ENCODE measurements around the gene DENND4B. TPM values are rescaled to one million over a fixed set of nuclear protein-coding genes. Genes with fewer than 3 reads are reported as not detected.

DENND4B gene
- total and polyA plus RNA-seq, 2 of the 4 experiments (the other 2 are of a cell fraction): 1.8 to 25.2 TPM

- peaks cover 18% of the 10 kb centered on the region for H3K4me1 ChIP-seq (ENCODE audit: control insufficient read depth, insufficient read depth, low read length)
- in situ Hi-C loops (cut with MboI; ENCODE audit: low sequenced_read_pairs) (loop anchor here (25.0 kb wide), 1 partner anchor 422 kb away; the partner anchor contains the start of genes S100A3, S100A4, S100A5 and S100A6), intact Hi-C loops (cut with micrococcal nuclease) (no loop called here), dilution Hi-C loops (cut with HindIII; ENCODE audit: low sequenced_read_pairs, unreplicated experiment) (no loop called here)
- H3K23ac ChIP-seq (ENCODE audit: low read depth, low read length): no peak overlapping the region
- DNase-seq (no peak), ATAC-seq (ENCODE audit: low read depth) (no peak)
- H3K27ac ChIP-seq (ENCODE audit: insufficient read depth, low read length): no peak overlapping the region; the same call in 1 of the 2 replicates
- H3K27me3 ChIP-seq (ENCODE audit: control insufficient read depth, insufficient read depth, low read length): no peaks in the 10 kb centered on the region
- no peak overlapping the region for H4K91ac ChIP-seq (ENCODE audit: insufficient read depth, low read depth, low read length)
- H3K4ac ChIP-seq (ENCODE audit: low read depth, low read length): no peak overlapping the region
- H3K9me3 ChIP-seq (ENCODE audit: control insufficient read depth, insufficient read depth, low read length): no peaks in the 10 kb centered on the region
- H2BK15ac ChIP-seq (ENCODE audit: low read depth, low read length): no peak overlapping the region
- H2BK5ac ChIP-seq (ENCODE audit: low read depth, low read length, poor library complexity, severe bottlenecking): no peak overlapping the region
- BruUV-seq (replicated peaks): no TSS peak
- no peak overlapping the region for H3K18ac ChIP-seq (ENCODE audit: low read depth, low read length)
- H3K79me1 ChIP-seq (ENCODE audit: low read depth in 1 of 2, low read length in 2 of 2): peaks cover 14 to 77% of the 10 kb centered on the region in 2 experiments
- WGBS, 2 experiments (ENCODE audit: extremely low coverage in 2 of 2, insufficient read length in 1 of 2): 50% methylated on average over 1 of the region's 3 CpGs; no CpG with 5 or more reads in 1 of the 2 experiments
- H4K5ac ChIP-seq (ENCODE audit: low read depth, low read length): no peak overlapping the region
- H3K9me1 ChIP-seq (ENCODE audit: insufficient read depth, low read length): peaks cover 24% of the 10 kb centered on the region
- H3K9ac ChIP-seq (ENCODE audit: low read depth, low read length): no peak overlapping the region
- peak overlapping the region; percentile 3 for H2AK9ac ChIP-seq (replicated peaks; ENCODE audit: low read depth, low read length, poor library complexity)
- no peak overlapping the region for H2BK20ac ChIP-seq (ENCODE audit: low read depth, low read length)
- TF ChIP-seq NFE2L2 (IDR thresholded peaks at IDR 0.05; ENCODE audit: low read depth, low read length) (no peak), MAZ (IDR thresholded peaks at IDR 0.05; ENCODE audit: borderline replicate concordance, low read depth, low read length) (no peak), CEBPB (IDR thresholded peaks at IDR 0.05; ENCODE audit: low read depth, low read length) (no peak), FOS (IDR thresholded peaks at IDR 0.05; ENCODE audit: low read depth, low read length) (no peak), RFX5 (IDR thresholded peaks at IDR 0.05; ENCODE audit: low read depth, low read length) (no peak), MXI1 (IDR thresholded peaks at IDR 0.05; ENCODE audit: borderline replicate concordance, low read depth, low read length) (no peak), POLR2A (IDR thresholded peaks at IDR 0.05; ENCODE audit: low read depth, low read length) (no peak), SMC3 (IDR thresholded peaks at IDR 0.05; ENCODE audit: low read depth, low read length) (no peak), CHD1 (IDR thresholded peaks at IDR 0.05; ENCODE audit: low read depth, low read length) (no peak), CTCF (conservative IDR thresholded peaks at IDR 0.05; ENCODE audit: low read depth, low read length) (no peak), MAFK (IDR thresholded peaks at IDR 0.05; ENCODE audit: low read depth, low read length) (no peak), BHLHE40 (IDR thresholded peaks at IDR 0.05; ENCODE audit: low read depth, low read length) (no peak)
- TF ChIP-seq, protein P1, sequence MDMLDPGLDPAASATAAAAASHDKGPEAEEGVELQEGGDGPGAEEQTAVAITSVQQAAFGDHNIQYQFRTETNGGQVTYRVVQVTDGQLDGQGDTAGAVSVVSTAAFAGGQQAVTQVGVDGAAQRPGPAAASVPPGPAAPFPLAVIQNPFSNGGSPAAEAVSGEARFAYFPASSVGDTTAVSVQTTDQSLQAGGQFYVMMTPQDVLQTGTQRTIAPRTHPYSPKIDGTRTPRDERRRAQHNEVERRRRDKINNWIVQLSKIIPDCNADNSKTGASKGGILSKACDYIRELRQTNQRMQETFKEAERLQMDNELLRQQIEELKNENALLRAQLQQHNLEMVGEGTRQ (IDR thresholded peaks at IDR 0.05; ENCODE audit: low read depth, low read length): no peak
- no peak overlapping the region for H4K8ac ChIP-seq (ENCODE audit: low read depth in 2 of 2, low read length in 2 of 2)
- H2BK120ac ChIP-seq (ENCODE audit: low read depth, low read length): no peak overlapping the region
- H3K36me3 ChIP-seq (ENCODE audit: control insufficient read depth, insufficient read depth, low read length): peaks cover 16% of the 10 kb centered on the region; the same call in 1 of the 2 replicates
- CTCF ChIA-PET: interaction anchor here (1.0 kb wide), 1 partner anchor 8 kb away, joined by 3 read pairs; the partner anchor contains the start of gene CREB3L4
- POLR2A ChIA-PET (ENCODE audit: unreplicated experiment): interaction anchor here (1.3 kb wide), 1 partner anchor 31 kb away, joined by 3 read pairs; the partner anchor contains the start of gene RPS27
- H3K14ac ChIP-seq (replicated peaks; ENCODE audit: low read depth, low read length): no peak overlapping the region
- peaks cover 37% of the 10 kb centered on the region for H4K20me1 ChIP-seq (ENCODE audit: insufficient read depth, low read length)
- H3K4me3 ChIP-seq (ENCODE audit: insufficient read depth, low read depth, low read length): no peak overlapping the region
- H2AK5ac ChIP-seq (ENCODE audit: low read depth, low read length): no peak overlapping the region
- no peak overlapping the region; the same call in 1 of the 2 replicates for H3K4me2 ChIP-seq (ENCODE audit: low read depth, low read length)
- H2AFZ ChIP-seq (replicated peaks; ENCODE audit: low read length, poor library complexity): no peak overlapping the region
- no peak overlapping the region for H3K56ac ChIP-seq (ENCODE audit: extremely low read depth, insufficient read depth, low read length)
Measured at GRCh38 chr1:153959454-153959853, 12.9 kb upstream of the DENND4B start.
